SH-SY5Y (cell line): ENCODE data around the gene SNED1.

Experiments used
- GATA2 ChIP-seq: IDR thresholded peaks from 2 replicates; pipeline ENCODE4 v1.6.1; 2011; ENCODE audit warnings: mild to moderate bottlenecking, low read depth, low read length
- GATA3 ChIP-seq: IDR thresholded peaks from 2 replicates; pipeline ENCODE4 v1.6.1; 2011; ENCODE audit warnings: low read depth, mild to moderate bottlenecking, low read length, moderate library complexity

The SNED1 gene

GRCh38 chr2:241019441-241020139 lies 21.2 kb downstream of the SNED1 start:
- no peak for TF ChIP-seq GATA3
- TF ChIP-seq GATA2 = no peak

GRCh38 chr2:241020201-241020600 lies 21.8 kb downstream of the SNED1 start:
- TF ChIP-seq GATA2 (no peak), GATA3 (no peak)

GRCh38 chr2:241020629-241021190 lies 22.3 kb downstream of the SNED1 start:
- TF ChIP-seq GATA3 (no peak), GATA2 (no peak)

GRCh38 chr2:241025639-241026038 lies 27.2 kb downstream of the SNED1 start:
- TF ChIP-seq GATA3 = no peak
- no peak for TF ChIP-seq GATA2

- no peak for TF ChIP-seq GATA3
- TF ChIP-seq GATA2 = no peak
Observed at GRCh38 chr2:241029599-241030332, 31.3 kb downstream of the SNED1 start.

GRCh38 chr2:241030333-241030680 lies 31.9 kb downstream of the SNED1 start:
- no peak for TF ChIP-seq GATA3
- TF ChIP-seq GATA2 = no peak

GRCh38 chr2:241030883-241031282 lies 32.5 kb downstream of the SNED1 start:
- TF ChIP-seq GATA2 (no peak), GATA3 (no peak)

GRCh38 chr2:241031436-241032165 lies 33.2 kb downstream of the SNED1 start:
- TF ChIP-seq GATA3 (no peak), GATA2 (no peak)

GRCh38 chr2:241033336-241033987 lies 35.0 kb downstream of the SNED1 start:
- TF ChIP-seq GATA2 (no peak), GATA3 (no peak)

- TF ChIP-seq GATA2 = no peak
- TF ChIP-seq GATA3 = no peak
Observed at GRCh38 chr2:241033994-241034393, 35.6 kb downstream of the SNED1 start.

- TF ChIP-seq GATA3 (no peak), GATA2 (no peak)
Observed at GRCh38 chr2:241034490-241035141, 36.2 kb downstream of the SNED1 start.

- no peak for TF ChIP-seq GATA2
- no peak for TF ChIP-seq GATA3
Observed at GRCh38 chr2:241035142-241035817, 36.9 kb downstream of the SNED1 start.
